PC-3 (cell line): ENCODE results near the gene TBC1D5. TPM values are rescaled to one million over a fixed set of nuclear protein-coding genes. Genes with fewer than 3 reads are reported as not detected.
"Not testable (repeated sequence)": the region's sequence is repeated elsewhere in the genome, so short reads cannot be mapped to it uniquely, and the experiment has no call there.

ENCODE experiments used
- ATAC-seq: fragments of 200-7000 bp; cut with Tn5 transposase; 2 replicates; pipeline ENCODE4 v1.9.1; 2020; ENCODE audit warnings: mild to moderate bottlenecking, moderate library complexity
- Bru-seq: library from RNA; stranded (reverse); fragments of 400-500 nt; gene quantifications from one replicate; lab custom pipeline; 2021; lab: Mats Ljungman, UMichigan
- BruChase-seq, 2 experiments: library from RNA; stranded (reverse); fragments of 400-500 nt; gene quantifications; one replicate each; lab custom pipeline; 2021; lab: Mats Ljungman, UMichigan
- BruUV-seq: library from RNA; stranded (reverse); fragments of 400-500 nt; replicated peaks from 2 replicates; lab custom pipeline; 2021; lab: Mats Ljungman, UMichigan
- CTCF ChIA-PET: fragments of 300-600 bp; sonication (Branson Sonifier 250); formaldehyde crosslinking; loops from one replicate; lab custom pipeline; 2022; ENCODE audit warnings: antibody characterized with exemption; lab: Charles Lee
- POLR2A ChIA-PET: fragments of 300-600 bp; sonication (Branson Sonifier 250); formaldehyde crosslinking; loops from one replicate; lab custom pipeline; 2022; ENCODE audit warnings: antibody characterized with exemption; ENCODE audit not compliant: unreplicated experiment; lab: Charles Lee
- DNase-seq: peaks from one replicate; pipeline ENCODE4 v3.0.0-alpha.2; 2015
- H2AFZ ChIP-seq: fragments of 300-600 bp; sonication (generic); 2 replicates; pipeline ENCODE4 v1.6.0; 2016; ENCODE audit warnings: antibody characterized with exemption, low read length
- H3F3A ChIP-seq: fragments of 300-600 bp; sonication (generic); one replicate; pipeline ENCODE4 v1.6.0; 2017; ENCODE audit warnings: antibody characterized with exemption, low read length, control low read depth, mild to moderate bottlenecking; ENCODE audit not compliant: unreplicated experiment
- H3K27ac ChIP-seq: fragments of 300-600 bp; sonication (generic); 2 replicates; pipeline ENCODE4 v1.5.1; 2016; ENCODE audit warnings: mild to moderate bottlenecking, low read length
- H3K27me3 ChIP-seq: fragments of 300-600 bp; sonication (generic); 2 replicates; pipeline ENCODE4 v1.6.1; 2016; ENCODE audit warnings: low read length, mixed read lengths
- H3K36me3 ChIP-seq: fragments of 300-600 bp; sonication (generic); 2 replicates; pipeline ENCODE4 v1.6.1; 2016; ENCODE audit warnings: low read depth, mixed run types, low read length, mixed read lengths
- H3K4me1 ChIP-seq: fragments of 300-600 bp; sonication (generic); 2 replicates; pipeline ENCODE4 v1.5.1; 2016; ENCODE audit warnings: low read length; ENCODE audit not compliant: insufficient read depth
- H3K4me2 ChIP-seq: fragments of 300-600 bp; sonication (generic); 2 replicates; pipeline ENCODE4 v1.6.0; 2016; ENCODE audit warnings: low read length
- H3K4me3 ChIP-seq: fragments of 300-600 bp; sonication (generic); 2 replicates; pipeline ENCODE4 v1.5.1; 2016; ENCODE audit warnings: mild to moderate bottlenecking, low read length, mixed read lengths
- H3K79me2 ChIP-seq: fragments of 300-600 bp; sonication (generic); 2 replicates; pipeline ENCODE4 v1.6.1; 2017; ENCODE audit warnings: low read length, mixed read lengths
- H3K9ac ChIP-seq: fragments of 300-600 bp; sonication (generic); 2 replicates; pipeline ENCODE4 v1.6.0; 2016; ENCODE audit warnings: mild to moderate bottlenecking, low read length
- H3K9me2 ChIP-seq: fragments of 300-600 bp; sonication (generic); replicated peaks from 2 replicates; pipeline ENCODE4 v1.6.1; 2016; ENCODE audit warnings: mixed run types, low read length, mixed read lengths
- H3K9me3 ChIP-seq: fragments of 300-600 bp; sonication (generic); 2 replicates; pipeline ENCODE4 v1.6.1; 2016; ENCODE audit warnings: low read length, mixed read lengths
- H4K20me1 ChIP-seq: fragments of 300-600 bp; sonication (generic); 2 replicates; pipeline ENCODE4 v1.6.1; 2016; ENCODE audit warnings: low read length, mixed read lengths
- CTCF ChIP-seq: fragments of 300-600 bp; sonication (generic); conservative IDR thresholded peaks from 2 replicates; pipeline ENCODE4 v1.5.1; 2017; ENCODE audit warnings: antibody characterized with exemption, low read depth, mild to moderate bottlenecking, low read length
- EZH2 ChIP-seq: fragments of 300-600 bp; sonication (generic); IDR thresholded peaks from one replicate; pipeline ENCODE4 v1.6.1; 2017; ENCODE audit warnings: antibody characterized with exemption, mild to moderate bottlenecking, low read length; ENCODE audit not compliant: unreplicated experiment
- EZH2phosphoT487 ChIP-seq: fragments of 300-600 bp; sonication (generic); IDR thresholded peaks from 2 replicates; pipeline ENCODE4 v1.6.1; 2018; ENCODE audit warnings: mild to moderate bottlenecking, antibody characterized with exemption, low read length, borderline replicate concordance
- intact Hi-C: fragments of 100-400 bp; cut with micrococcal nuclease; formaldehyde crosslinking; loops from 2 replicates; pipeline ENCODE4 v1.9.0; 2023
- long read RNA-seq: library from polyadenylated mRNA; unstranded; transcript quantifications from one replicate; pipeline ENCODE4 v2.0.0, GENCODE V29; 2021; ENCODE audit not compliant: unreplicated experiment
- total RNA-seq: library from RNA; depleted of rRNA; stranded (reverse); fragments of >200 nt; gene quantifications from 2 replicates; pipeline ENCODE4 v1.2.3, GENCODE V29; 2014; rRNA removed

TBC1D5 gene
- total RNA-seq (54.4 and 54.5 TPM in 2 replicates), Bru-seq, nascent RNA (percentile 83 among the genes with signal in this experiment), BruChase-seq, experiment 1, labeled RNA remaining after a 6-hour chase (percentile 68 among the genes with signal in this experiment), BruChase-seq, experiment 2, labeled RNA remaining after a 2-hour chase (percentile 73 among the genes with signal in this experiment)
- long read RNA-seq, partial matches to known transcripts, result 20 of 123 reads
- long read RNA-seq, other reads (novel, unspliced or antisense), result 103 of 123 reads

GRCh38 chr3:17742102-17742879, at the start of gene TBC1D5:
Gene TBC1D5 (minus strand): TSS chr3:17742631. CDS start chr3:17508570, 234,061 bp downstream.
- H3K9me3 ChIP-seq, result no peaks in the 10 kb centered on the region
- no peaks in the 10 kb centered on the region for H3K27me3 ChIP-seq
- intact Hi-C loops, result loop anchor here (1.0 to 10.0 kb wide), 4 partner anchors 69 to 353 kb away; no protein-coding TSS in a partner anchor
- peak within 1 kb of the TSS; percentile 75 for H3K4me3 ChIP-seq
- H3K79me2 ChIP-seq, result peaks cover 42% of the 10 kb centered on the region
- BruUV-seq, result no TSS peak
- H3F3A ChIP-seq, result peaks cover 4% of the 10 kb centered on the region
- ChIA-PET POLR2A (interaction anchor here (0.5 to 0.9 kb wide), 7 partner anchors 40 to 1032 kb away, joined by 3 to 18 read pairs (median 4); no protein-coding TSS in a partner anchor), CTCF (interaction anchor here (0.6 to 2.2 kb wide), 5 partner anchors 93 to 1093 kb away, joined by 3 to 11 read pairs (median 6); no protein-coding TSS in a partner anchor)
- H3K4me2 ChIP-seq, result peak within 1 kb of the TSS; percentile 95
- no peaks in the 10 kb centered on the region for H4K20me1 ChIP-seq
- H3K9me2 ChIP-seq, result no peaks in the 10 kb centered on the region
- TF ChIP-seq EZH2phosphoT487 (peak; percentile 100), EZH2 (no peak)
- H3K9ac ChIP-seq, result peak within 1 kb of the TSS; percentile 83
- H2AFZ ChIP-seq, result peak within 1 kb of the TSS; percentile 88
- DNase-seq (peak; percentile 99), ATAC-seq (peak; percentile 82)
- H3K36me3 ChIP-seq, result no peaks in the 10 kb centered on the region
- H3K4me1 ChIP-seq, result peaks cover 24% of the 10 kb centered on the region
- H3K27ac ChIP-seq, result peak within 1 kb of the TSS; percentile 79

- intact Hi-C loops, result no loop called here
- ChIA-PET CTCF (no interaction called here), POLR2A (no interaction called here)
- TF ChIP-seq EZH2 (no peak), CTCF (no peak), EZH2phosphoT487 (no peak)
- no peaks in the 10 kb centered on the region for H3K9me2 ChIP-seq
- no peak for DNase-seq
- no peaks in the 10 kb centered on the region for H3K27me3 ChIP-seq
- no peak overlapping the region for H3K4me3 ChIP-seq
- no TSS peak for BruUV-seq
- H3F3A ChIP-seq, result no peaks in the 10 kb centered on the region
- H3K9me3 ChIP-seq, result peaks cover 3% of the 10 kb centered on the region; the same call in 1 of the 2 replicates
- H4K20me1 ChIP-seq, result no peaks in the 10 kb centered on the region
- no peak overlapping the region for H2AFZ ChIP-seq
- H3K27ac ChIP-seq, result no peak overlapping the region
- no peaks in the 10 kb centered on the region for H3K4me1 ChIP-seq
- H3K36me3 ChIP-seq, result no peaks in the 10 kb centered on the region
- no peak overlapping the region for H3K9ac ChIP-seq
- ATAC-seq, result no peak
- no peaks in the 10 kb centered on the region for H3K79me2 ChIP-seq
- H3K4me2 ChIP-seq, result no peak overlapping the region
Measured at GRCh38 chr3:17783426-17783825, 41.0 kb upstream of the TBC1D5 start.

DNA sequence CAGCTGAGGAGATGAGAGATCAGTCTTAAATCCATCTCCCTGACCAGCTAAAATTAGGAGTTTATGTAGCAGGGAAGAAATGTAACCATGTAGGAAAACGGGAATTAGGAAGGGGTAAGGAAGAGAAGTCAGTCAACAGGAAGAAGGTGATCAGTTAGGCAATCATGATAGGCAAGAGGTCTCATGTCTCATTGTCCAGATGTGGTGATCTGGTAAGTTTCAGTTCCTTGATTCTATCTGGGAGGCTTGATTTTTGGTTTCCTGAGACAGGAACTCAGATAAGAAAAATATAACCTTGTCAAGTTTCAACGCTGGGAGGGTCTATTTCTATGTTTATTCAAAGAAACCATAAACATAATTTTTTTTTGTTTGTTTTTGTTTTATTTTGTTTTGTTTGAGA, 40.3 kb upstream of the TBC1D5 start:
- Histone ChIP-seq H4K20me1 (no peaks in the 10 kb centered on the region), H3K9me2 (no peaks in the 10 kb centered on the region), H3K79me2 (no peaks in the 10 kb centered on the region), H3K9ac (no peak overlapping the region), H2AFZ (no peak overlapping the region), H3K4me2 (no peak overlapping the region), H3K4me1 (no peaks in the 10 kb centered on the region), H3K9me3 (peaks cover 3% of the 10 kb centered on the region; the same call in 1 of the 2 replicates), H3K36me3 (no peaks in the 10 kb centered on the region), H3K4me3 (no peak overlapping the region), H3K27ac (no peak overlapping the region), H3F3A (no peaks in the 10 kb centered on the region), H3K27me3 (no peaks in the 10 kb centered on the region)
- CTCF ChIA-PET, result no interaction called here
- ATAC-seq (no peak), DNase-seq (no peak)
- intact Hi-C loops, result no loop called here
- no peak for TF ChIP-seq EZH2
- no peak for TF ChIP-seq CTCF
- TF ChIP-seq EZH2phosphoT487, result no peak
- POLR2A ChIA-PET, result interaction anchor here (1.2 kb wide), 1 partner anchor 40 kb away, joined by 4 read pairs; the partner anchor contains the start of gene TBC1D5
- BruUV-seq, result no TSS peak

GRCh38 chr3:17780369-17780768, 37.9 kb upstream of the TBC1D5 start:
- H3K4me3 ChIP-seq, intact Hi-C loops, CTCF ChIA-PET, H3K4me2 ChIP-seq, BruUV-seq, H4K20me1 ChIP-seq, H3F3A ChIP-seq, POLR2A ChIA-PET, H3K36me3 ChIP-seq, ATAC-seq, H2AFZ ChIP-seq, H3K9ac ChIP-seq, H3K79me2 ChIP-seq, H3K9me3 ChIP-seq, DNase-seq, H3K4me1 ChIP-seq, H3K27me3 ChIP-seq, H3K27ac ChIP-seq, H3K9me2 ChIP-seq: not testable (repeated sequence)
